Lower lobe of right lung (tissue), 2 donors: ENCODE data around the gene ATP8A1. TPM values are rescaled to one million over a fixed set of nuclear protein-coding genes. Genes with fewer than 3 reads are reported as not detected.
A peak's percentile ranks its signal among the peaks of the same experiment; 100 is the strongest.

Source experiments
- ATAC-seq, 2 donors: fragments of 200-7000 bp; cut with Tn5 transposase; one replicate each; pipeline ENCODE4 v1.9.1; 2020 to 2022; ENCODE audit warnings: mild to moderate bottlenecking in 2 of 2, moderate library complexity in 2 of 2
- DNase-seq: peaks from one replicate; pipeline ENCODE4 v3.0.0-alpha.2; 2020
- H3K27ac ChIP-seq: fragments of 200-600 bp; one replicate; pipeline ENCODE4 v1.8.0; 2022
- H3K27me3 ChIP-seq: fragments of 200-600 bp; one replicate; pipeline ENCODE4 v1.8.0; 2022; ENCODE audit warnings: low read depth
- H3K36me3 ChIP-seq: fragments of 200-600 bp; one replicate; pipeline ENCODE4 v1.8.0; 2022; ENCODE audit warnings: mild to moderate bottlenecking
- H3K4me1 ChIP-seq: fragments of 200-600 bp; one replicate; pipeline ENCODE4 v1.8.0; 2022
- H3K4me3 ChIP-seq: fragments of 200-600 bp; one replicate; pipeline ENCODE4 v1.8.0; 2022; ENCODE audit warnings: mild to moderate bottlenecking
- H3K9me3 ChIP-seq: fragments of 200-600 bp; one replicate; pipeline ENCODE4 v1.8.0; 2022
- intact Hi-C: fragments of 100-400 bp; cut with DNase I; formaldehyde crosslinking; loops from one replicate; pipeline ENCODE4 v1.11.0; 2022
- total RNA-seq: library from RNA; stranded (reverse); fragmentation: NEBNext Ultra II Directional; extraction: Animal tissue kit (Norgen Biotek cat#: 25700); gene quantifications from one replicate; pipeline ENCODE4 v1.2.1, GENCODE V29; 2021
- TF ChIP-seq, protein P1 (sequence below): fragments of 200-600 bp; IDR thresholded peaks from one replicate; pipeline ENCODE4 v1.8.0; 2022; ENCODE audit warnings: antibody characterized with exemption, mild to moderate bottlenecking
- donor health status: DM: no; HTN: yes; CAD: no; lungs with severe emphysema.

The ATP8A1 gene
- total RNA-seq, 1 donor from 2014 or later = 84.7 TPM

GRCh38 chr4:42609051-42609450, 47.9 kb downstream of the ATP8A1 start:
- no peak for ATAC-seq
- Histone ChIP-seq H3K27me3 (no peaks in the 10 kb centered on the region), H3K4me1 (no peaks in the 10 kb centered on the region)

GRCh38 chr4:42608551-42608950, 48.4 kb downstream of the ATP8A1 start:
- H3K4me1 ChIP-seq = no peaks in the 10 kb centered on the region
- peaks cover 6% of the 10 kb centered on the region for H3K36me3 ChIP-seq
- no peak for DNase-seq
- no peak for ATAC-seq
- H3K9me3 ChIP-seq = no peaks in the 10 kb centered on the region
- H3K27me3 ChIP-seq = no peaks in the 10 kb centered on the region
- TF ChIP-seq, protein P1, sequence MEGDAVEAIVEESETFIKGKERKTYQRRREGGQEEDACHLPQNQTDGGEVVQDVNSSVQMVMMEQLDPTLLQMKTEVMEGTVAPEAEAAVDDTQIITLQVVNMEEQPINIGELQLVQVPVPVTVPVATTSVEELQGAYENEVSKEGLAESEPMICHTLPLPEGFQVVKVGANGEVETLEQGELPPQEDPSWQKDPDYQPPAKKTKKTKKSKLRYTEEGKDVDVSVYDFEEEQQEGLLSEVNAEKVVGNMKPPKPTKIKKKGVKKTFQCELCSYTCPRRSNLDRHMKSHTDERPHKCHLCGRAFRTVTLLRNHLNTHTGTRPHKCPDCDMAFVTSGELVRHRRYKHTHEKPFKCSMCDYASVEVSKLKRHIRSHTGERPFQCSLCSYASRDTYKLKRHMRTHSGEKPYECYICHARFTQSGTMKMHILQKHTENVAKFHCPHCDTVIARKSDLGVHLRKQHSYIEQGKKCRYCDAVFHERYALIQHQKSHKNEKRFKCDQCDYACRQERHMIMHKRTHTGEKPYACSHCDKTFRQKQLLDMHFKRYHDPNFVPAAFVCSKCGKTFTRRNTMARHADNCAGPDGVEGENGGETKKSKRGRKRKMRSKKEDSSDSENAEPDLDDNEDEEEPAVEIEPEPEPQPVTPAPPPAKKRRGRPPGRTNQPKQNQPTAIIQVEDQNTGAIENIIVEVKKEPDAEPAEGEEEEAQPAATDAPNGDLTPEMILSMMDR = no peak
- no peak overlapping the region for H3K27ac ChIP-seq
- intact Hi-C loops = no loop called here
- H3K4me3 ChIP-seq = no peak overlapping the region

More at GRCh38 chr4:42609051-42609450, 47.9 kb downstream of the ATP8A1 start:
- Histone ChIP-seq H3K4me3 (no peak overlapping the region), H3K27ac (no peak overlapping the region), H3K9me3 (no peaks in the 10 kb centered on the region), H3K36me3 (peaks cover 6% of the 10 kb centered on the region)
- TF ChIP-seq, protein P1 = no peak
- DNase-seq = no peak
- intact Hi-C loops = no loop called here

DNA sequence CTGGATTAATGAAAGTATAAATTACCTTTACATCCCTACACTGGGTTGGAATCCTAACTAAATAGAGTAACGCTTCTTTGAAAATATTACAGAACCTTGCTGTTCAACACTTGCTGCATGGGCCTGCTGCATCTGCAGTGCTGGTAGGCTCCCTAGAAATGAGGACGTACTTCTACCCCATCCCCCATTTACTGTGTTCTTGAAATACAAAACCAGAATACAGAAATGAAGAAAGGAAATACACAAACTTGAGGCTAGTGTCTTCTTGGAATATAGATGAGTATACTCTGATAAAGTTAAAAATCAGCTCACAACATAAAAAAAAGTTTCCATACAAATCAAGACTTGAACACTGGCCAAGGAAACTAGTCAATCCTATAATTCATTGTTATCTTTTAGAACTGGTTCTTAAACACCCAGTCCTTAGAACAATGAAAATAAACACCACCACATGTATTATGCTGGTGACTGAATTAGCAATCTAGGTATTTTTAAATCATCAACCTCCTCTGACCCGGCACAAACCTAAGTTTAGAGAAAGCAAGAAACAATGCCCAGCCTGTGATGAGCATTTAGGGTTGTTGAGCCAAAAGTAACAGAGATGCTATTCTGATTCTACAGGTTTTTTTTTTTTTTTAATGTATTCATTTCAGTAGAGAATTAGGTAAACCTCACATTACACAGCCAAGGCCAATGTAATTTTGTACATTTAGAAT, 49.7 kb downstream of the ATP8A1 start:
- no peak overlapping the region for H3K4me3 ChIP-seq
- no peaks in the 10 kb centered on the region for H3K4me1 ChIP-seq
- intact Hi-C loops = no loop called here
- H3K27me3 ChIP-seq = no peaks in the 10 kb centered on the region
- TF ChIP-seq, protein P1 = no peak
- ATAC-seq (no peak), DNase-seq (no peak)
- H3K9me3 ChIP-seq = no peaks in the 10 kb centered on the region
- H3K27ac ChIP-seq = no peak overlapping the region
- peaks cover 6% of the 10 kb centered on the region for H3K36me3 ChIP-seq

DNA sequence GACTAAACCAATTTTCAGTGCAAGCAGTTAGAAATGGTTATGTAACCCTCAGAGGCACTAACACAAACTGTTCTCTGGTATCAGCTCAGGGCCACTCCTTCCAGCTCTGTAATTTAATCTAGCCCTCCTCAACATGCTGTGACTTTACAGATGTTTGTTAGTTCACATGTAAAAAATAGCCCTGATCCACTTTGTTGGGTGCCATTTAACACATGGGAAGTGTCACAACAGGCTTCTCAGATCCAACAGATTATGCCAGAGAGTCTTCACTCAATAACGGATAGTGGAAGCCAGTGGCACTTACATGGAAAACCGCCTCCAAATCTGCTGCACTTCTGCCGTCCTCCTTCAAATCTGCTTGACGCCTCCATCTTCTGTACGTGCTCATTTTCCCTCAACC, 51.6 kb downstream of the ATP8A1 start:
- intact Hi-C loops = no loop called here
- TF ChIP-seq, protein P1 = no peak
- Histone ChIP-seq H3K27me3 (no peaks in the 10 kb centered on the region), H3K9me3 (no peaks in the 10 kb centered on the region), H3K4me3 (no peak overlapping the region), H3K4me1 (no peaks in the 10 kb centered on the region), H3K27ac (no peak overlapping the region), H3K36me3 (peaks cover 6% of the 10 kb centered on the region)
- DNase-seq (no peak), ATAC-seq (peak; percentile 35 to 51)

GRCh38 chr4:42603862-42604261, 53.0 kb downstream of the ATP8A1 start:
- intact Hi-C loops = no loop called here
- TF ChIP-seq, protein P1 = no peak

More at GRCh38 chr4:42603862-42604261, 53.0 kb downstream of the ATP8A1 start:
- DNase-seq (no peak), ATAC-seq (no peak)
- Histone ChIP-seq H3K4me3 (no peak overlapping the region), H3K9me3 (no peaks in the 10 kb centered on the region), H3K36me3 (peaks cover 8% of the 10 kb centered on the region), H3K27ac (no peak overlapping the region), H3K4me1 (no peaks in the 10 kb centered on the region), H3K27me3 (no peaks in the 10 kb centered on the region)
